Activated T-helper 1 cell treated with anti-CD3 and anti-CD28 coated beads, Interleukin-2, amount 50 U/mL, for 16 hours (primary cell): ENCODE results near the gene KCNIP2.

Source experiments
- DNase-seq, 2 donors: peaks; one replicate each; pipeline ENCODE4 v3.0.0-alpha.2; 2020; ENCODE audit warnings: low read depth in 1 of 2, low spot score in 1 of 2

Gene KCNIP2

GRCh38 chr10:101783736-101784118 lies 59.9 kb downstream of the KCNIP2 start:
- no peak for DNase-seq

GRCh38 chr10:101782811-101783735 lies 60.5 kb downstream of the KCNIP2 start, which contains the start of gene NPM3:
TSS of gene NPM3 (minus strand) at chr10:101783446. CDS start at chr10:101783390, 56 bp downstream.
- peak; percentile 55 to 69 for DNase-seq

GRCh38 chr10:101781984-101782810 lies 61.4 kb downstream of the KCNIP2 start:
- no peak for DNase-seq

- no peak for DNase-seq
Observed at GRCh38 chr10:101781655-101781983, 62.0 kb downstream of the KCNIP2 start.

- peak; percentile 44 to 58 for DNase-seq
Observed at GRCh38 chr10:101780818-101781654, 62.6 kb downstream of the KCNIP2 start.

- no peak for DNase-seq
Observed at GRCh38 chr10:101780187-101780817, 63.3 kb downstream of the KCNIP2 start.

- peak; percentile 71 to 80 for DNase-seq
Observed at GRCh38 chr10:101779544-101780186, 63.9 kb downstream of the KCNIP2 start.

GRCh38 chr10:101778781-101779543 lies 64.6 kb downstream of the KCNIP2 start:
- no peak for DNase-seq

- DNase-seq: no peak
Observed at GRCh38 chr10:101778151-101778780, 65.3 kb downstream of the KCNIP2 start.

- DNase-seq: no peak
Observed at GRCh38 chr10:101777619-101778145, 65.9 kb downstream of the KCNIP2 start.

- DNase-seq: no peak
Observed at GRCh38 chr10:101776161-101776817, 67.3 kb downstream of the KCNIP2 start.
